HG03060 (cell line): Measurements from ENCODE around the gene BIN2.

ENCODE experiments used
- ATAC-seq: cut with Tn5 transposase; IDR thresholded peaks from one replicate; pipeline ENCODE4 v1.9.1; 2021; ENCODE audit warnings: low read depth, moderate number of reproducible peaks; ENCODE audit not compliant: unreplicated experiment

The BIN2 gene

GRCh38 chr12:51323966-51324895 lies at the start of gene BIN2:
Gene BIN2, minus strand, starts transcription at chr12:51324174. Its CDS starts 72 bp downstream, at chr12:51324102.
- ATAC-seq = no peak

- ATAC-seq = no peak
Measured at GRCh38 chr12:51373187-51373586, 49.2 kb upstream of the BIN2 start.

- ATAC-seq = no peak
Measured at GRCh38 chr12:51372021-51372420, 48.0 kb upstream of the BIN2 start.

- ATAC-seq = no peak
Measured at GRCh38 chr12:51371295-51371953, 47.5 kb upstream of the BIN2 start.

- no peak for ATAC-seq
Measured at GRCh38 chr12:51370667-51371066, 46.7 kb upstream of the BIN2 start.

- no peak for ATAC-seq
Measured at GRCh38 chr12:51369581-51369980, 45.6 kb upstream of the BIN2 start.

GRCh38 chr12:51368640-51369517 lies 44.9 kb upstream of the BIN2 start:
- peak; percentile 96 for ATAC-seq

GRCh38 chr12:51365276-51365675 lies 41.3 kb upstream of the BIN2 start:
- ATAC-seq = no peak

- ATAC-seq = no peak
Measured at GRCh38 chr12:51364001-51364400, 40.0 kb upstream of the BIN2 start.

- ATAC-seq = no peak
Measured at GRCh38 chr12:51362747-51363342, 38.9 kb upstream of the BIN2 start.

GRCh38 chr12:51362307-51362706 lies 38.3 kb upstream of the BIN2 start:
- ATAC-seq = no peak

GRCh38 chr12:51361161-51362016 lies 37.4 kb upstream of the BIN2 start:
- no peak for ATAC-seq

- ATAC-seq = no peak
Measured at GRCh38 chr12:51360315-51360714, 36.3 kb upstream of the BIN2 start.

- no peak for ATAC-seq
Measured at GRCh38 chr12:51359851-51360250, 35.9 kb upstream of the BIN2 start.

- ATAC-seq = no peak
Measured at GRCh38 chr12:51358496-51358895, 34.5 kb upstream of the BIN2 start.

- no peak for ATAC-seq
Measured at GRCh38 chr12:51357374-51358047, 33.5 kb upstream of the BIN2 start.

GRCh38 chr12:51351913-51352532 lies 28.0 kb upstream of the BIN2 start:
- no peak for ATAC-seq

- ATAC-seq = no peak
Measured at GRCh38 chr12:51349026-51349425, 25.1 kb upstream of the BIN2 start.

GRCh38 chr12:51348116-51348515 lies 24.1 kb upstream of the BIN2 start:
- no peak for ATAC-seq
